ENCODE results near the gene YOD1. TPM values are rescaled to one million over a fixed set of nuclear protein-coding genes. Genes with fewer than 3 reads are reported as not detected.
A peak's percentile ranks its signal among the peaks of the same experiment; 100 is the strongest.

YOD1 gene
- total RNA-seq, 1 donor from 2014 or later: 9.0 TPM

DNA sequence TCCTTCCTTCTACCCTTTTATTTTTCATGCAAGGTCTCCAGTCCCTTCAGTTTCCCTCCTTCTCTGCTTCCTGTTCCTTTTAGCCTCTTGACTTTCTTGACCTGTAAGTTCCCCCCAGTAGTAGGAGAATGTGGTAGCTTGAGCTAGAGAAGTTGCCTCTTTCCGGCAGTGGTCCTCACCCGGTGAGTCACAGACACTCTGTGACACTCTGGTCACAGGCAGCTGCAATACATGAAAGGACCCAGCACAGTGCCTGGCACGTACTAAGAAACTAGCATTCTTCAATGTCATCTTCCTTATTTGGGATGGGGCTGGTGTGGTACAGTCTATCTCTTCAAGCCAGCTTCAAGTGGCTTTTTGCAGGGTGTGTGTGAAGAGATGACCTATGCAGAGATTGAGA is 18.1 kb upstream of the YOD1 start:
- Mint-ChIP-seq H3K4me1 (ENCODE audit: unreplicated experiment) (peaks cover 12% of the 10 kb centered on the region), H3K9me3 (ENCODE audit: unreplicated experiment) (no peaks in the 10 kb centered on the region), H3K36me3 (ENCODE audit: low read depth, unreplicated experiment) (peaks cover 13% of the 10 kb centered on the region), H3K4me3 (ENCODE audit: unreplicated experiment) (peak overlapping the region; percentile 57), H3K27ac (ENCODE audit: unreplicated experiment) (no peak overlapping the region), H3K27me3 (ENCODE audit: unreplicated experiment) (peaks cover 5% of the 10 kb centered on the region)
- DNase-seq (ENCODE audit: low spot score): no peak
- TF ChIP-seq, protein P1, sequence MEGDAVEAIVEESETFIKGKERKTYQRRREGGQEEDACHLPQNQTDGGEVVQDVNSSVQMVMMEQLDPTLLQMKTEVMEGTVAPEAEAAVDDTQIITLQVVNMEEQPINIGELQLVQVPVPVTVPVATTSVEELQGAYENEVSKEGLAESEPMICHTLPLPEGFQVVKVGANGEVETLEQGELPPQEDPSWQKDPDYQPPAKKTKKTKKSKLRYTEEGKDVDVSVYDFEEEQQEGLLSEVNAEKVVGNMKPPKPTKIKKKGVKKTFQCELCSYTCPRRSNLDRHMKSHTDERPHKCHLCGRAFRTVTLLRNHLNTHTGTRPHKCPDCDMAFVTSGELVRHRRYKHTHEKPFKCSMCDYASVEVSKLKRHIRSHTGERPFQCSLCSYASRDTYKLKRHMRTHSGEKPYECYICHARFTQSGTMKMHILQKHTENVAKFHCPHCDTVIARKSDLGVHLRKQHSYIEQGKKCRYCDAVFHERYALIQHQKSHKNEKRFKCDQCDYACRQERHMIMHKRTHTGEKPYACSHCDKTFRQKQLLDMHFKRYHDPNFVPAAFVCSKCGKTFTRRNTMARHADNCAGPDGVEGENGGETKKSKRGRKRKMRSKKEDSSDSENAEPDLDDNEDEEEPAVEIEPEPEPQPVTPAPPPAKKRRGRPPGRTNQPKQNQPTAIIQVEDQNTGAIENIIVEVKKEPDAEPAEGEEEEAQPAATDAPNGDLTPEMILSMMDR (IDR thresholded peaks at IDR 0.05; ENCODE audit: unreplicated experiment): no peak

DNA sequence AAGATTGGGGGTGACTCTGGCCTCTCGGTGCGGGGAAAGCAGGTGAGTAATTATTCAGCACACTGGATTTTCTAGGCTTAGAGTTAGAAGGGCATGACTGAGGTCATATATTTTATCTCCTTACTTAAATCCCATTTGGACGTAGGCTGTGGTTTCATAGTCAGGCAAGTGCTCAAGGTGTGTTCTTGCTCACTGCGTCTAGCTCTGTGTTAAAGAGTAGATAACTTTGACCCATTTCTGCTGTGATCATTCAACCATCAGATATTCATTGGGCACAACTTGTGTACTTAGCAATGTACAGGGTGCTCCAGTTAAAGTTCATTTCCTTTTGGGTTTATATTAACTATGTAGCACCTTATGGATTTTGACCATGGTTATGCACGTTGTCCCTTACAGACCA is 16.7 kb upstream of the YOD1 start:
- H3K27me3 Mint-ChIP-seq (ENCODE audit: unreplicated experiment): peaks cover 5% of the 10 kb centered on the region
- no peak overlapping the region for H3K4me3 Mint-ChIP-seq (ENCODE audit: unreplicated experiment)
- TF ChIP-seq, protein P1 (IDR thresholded peaks at IDR 0.05; ENCODE audit: unreplicated experiment): no peak
- peaks cover 12% of the 10 kb centered on the region for H3K4me1 Mint-ChIP-seq (ENCODE audit: unreplicated experiment)
- no peaks in the 10 kb centered on the region for H3K9me3 Mint-ChIP-seq (ENCODE audit: unreplicated experiment)
- H3K27ac Mint-ChIP-seq (ENCODE audit: unreplicated experiment): no peak overlapping the region
- H3K36me3 Mint-ChIP-seq (ENCODE audit: low read depth, unreplicated experiment): peaks cover 25% of the 10 kb centered on the region
- no peak for DNase-seq (ENCODE audit: low spot score)

DNA sequence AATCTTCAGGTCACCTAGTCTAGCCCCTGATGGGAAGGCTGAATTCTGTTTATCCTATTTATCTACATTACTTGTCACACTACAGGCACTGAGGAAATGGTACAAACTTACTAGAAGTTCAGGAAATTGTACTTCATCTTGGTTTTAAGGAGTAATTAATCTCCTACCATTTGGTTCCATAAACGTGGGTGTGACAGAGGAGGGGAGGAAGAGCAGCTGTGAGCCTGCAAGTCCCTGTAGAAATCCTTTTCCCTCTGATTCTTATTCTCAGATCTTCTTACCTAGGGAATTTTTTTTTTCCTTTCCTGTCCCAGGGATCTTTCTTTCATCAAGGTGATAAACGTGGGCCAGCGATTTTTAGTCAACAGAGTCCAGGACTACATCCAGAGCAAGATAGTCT is 16.2 kb upstream of the YOD1 start:
- Mint-ChIP-seq H3K36me3 (ENCODE audit: low read depth, unreplicated experiment) (peaks cover 29% of the 10 kb centered on the region), H3K4me1 (ENCODE audit: unreplicated experiment) (peaks cover 12% of the 10 kb centered on the region), H3K27ac (ENCODE audit: unreplicated experiment) (no peak overlapping the region), H3K4me3 (ENCODE audit: unreplicated experiment) (no peak overlapping the region), H3K27me3 (ENCODE audit: unreplicated experiment) (peaks cover 5% of the 10 kb centered on the region), H3K9me3 (ENCODE audit: unreplicated experiment) (no peaks in the 10 kb centered on the region)
- no peak for DNase-seq (ENCODE audit: low spot score)
- TF ChIP-seq, protein P1 (IDR thresholded peaks at IDR 0.05; ENCODE audit: unreplicated experiment): no peak

DNA sequence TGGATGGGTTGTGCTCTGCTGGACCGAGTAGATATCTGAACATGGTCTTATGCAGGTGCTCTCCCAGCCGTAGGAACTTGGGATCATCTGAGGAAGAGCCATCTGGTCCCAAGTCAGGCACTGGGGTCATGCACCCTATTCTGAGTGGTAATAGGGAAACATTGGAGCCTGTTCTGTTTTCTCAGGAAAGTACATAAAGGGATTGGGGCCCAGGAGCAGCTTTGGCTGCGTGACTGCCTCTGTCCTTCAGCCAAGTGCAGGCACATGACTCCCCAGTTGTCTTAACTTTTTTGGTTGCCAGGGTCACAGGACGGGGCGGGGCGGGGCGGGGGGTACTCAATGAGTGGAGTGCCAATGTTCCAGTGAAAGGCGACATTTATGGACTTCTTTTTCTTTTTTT is 13.6 kb upstream of the YOD1 start:
- Mint-ChIP-seq H3K27me3 (ENCODE audit: unreplicated experiment) (peaks cover 5% of the 10 kb centered on the region), H3K36me3 (ENCODE audit: low read depth, unreplicated experiment) (peaks cover 23% of the 10 kb centered on the region), H3K4me1 (ENCODE audit: unreplicated experiment) (peaks cover 5% of the 10 kb centered on the region), H3K27ac (ENCODE audit: unreplicated experiment) (no peak overlapping the region), H3K4me3 (ENCODE audit: unreplicated experiment) (no peak overlapping the region), H3K9me3 (ENCODE audit: unreplicated experiment) (no peaks in the 10 kb centered on the region)
- no peak for DNase-seq (ENCODE audit: low spot score)
- TF ChIP-seq, protein P1 (IDR thresholded peaks at IDR 0.05; ENCODE audit: unreplicated experiment): no peak

DNA sequence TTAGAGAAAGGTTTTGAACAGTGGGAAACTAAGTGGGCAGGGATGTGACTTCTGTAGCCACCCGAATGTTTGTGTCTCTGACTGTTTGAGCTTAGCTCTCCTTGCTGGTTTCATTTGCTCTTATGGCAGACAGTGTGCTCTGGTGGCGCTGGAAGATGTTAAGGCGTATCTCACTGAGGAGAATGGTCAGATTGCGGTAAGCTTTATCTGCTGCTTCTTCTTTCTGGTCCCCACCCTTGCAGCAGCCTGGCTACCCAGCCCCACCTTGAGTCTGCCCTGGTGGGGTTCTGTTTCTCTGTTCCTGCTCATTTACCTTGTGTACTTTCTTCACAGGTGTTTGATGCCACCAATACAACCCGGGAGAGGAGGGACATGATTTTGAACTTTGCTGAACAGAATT is 12.0 kb upstream of the YOD1 start:
- no peak for DNase-seq (ENCODE audit: low spot score)
- Mint-ChIP-seq H3K36me3 (ENCODE audit: low read depth, unreplicated experiment) (peaks cover 16% of the 10 kb centered on the region), H3K27ac (ENCODE audit: unreplicated experiment) (no peak overlapping the region), H3K9me3 (ENCODE audit: unreplicated experiment) (no peaks in the 10 kb centered on the region), H3K27me3 (ENCODE audit: unreplicated experiment) (no peaks in the 10 kb centered on the region), H3K4me1 (ENCODE audit: unreplicated experiment) (no peaks in the 10 kb centered on the region), H3K4me3 (ENCODE audit: unreplicated experiment) (no peak overlapping the region)
- TF ChIP-seq, protein P1 (IDR thresholded peaks at IDR 0.05; ENCODE audit: unreplicated experiment): no peak
